Activated T-cell treated with anti-CD3 and anti-CD28 coated beads, Interleukin-2, amount 50 U/mL, for 72 hours (primary cell): ENCODE measurements around the gene AKAP6. TPM values are rescaled to one million over a fixed set of nuclear protein-coding genes. Genes with fewer than 3 reads are reported as not detected.
"Not testable (repeated sequence)": the region's sequence is repeated elsewhere in the genome, so short reads cannot be mapped to it uniquely, and the experiment has no call there.

Experiments
- ATAC-seq, 2 donors: fragments of 150-1000 bp; cut with Tn5 transposase; replicated peaks in 1 of 2; 2 replicates each; pipeline ENCODE4 v1.10.0; 2021; ENCODE audit warnings: moderate library complexity in 2 of 2, mild to moderate bottlenecking in 1 of 2
- DNase-seq, 2 donors: peaks; one replicate each; pipeline ENCODE4 v3.0.0; 2021 to 2022; ENCODE audit warnings: mixed read lengths in 1 of 2
- H3K27ac Mint-ChIP-seq: one replicate; pipeline ENCODE4 v1.8.0; 2022; ENCODE audit warnings: mild to moderate bottlenecking, moderate library complexity, mixed read lengths
- H3K27me3 Mint-ChIP-seq: one replicate; pipeline ENCODE4 v1.8.0; 2022; ENCODE audit warnings: low read depth, mixed read lengths
- H3K36me3 Mint-ChIP-seq, 2 donors: one replicate each; pipeline ENCODE4 v1.8.0; 2022; ENCODE audit warnings: mixed read lengths in 2 of 2, mild to moderate bottlenecking in 1 of 2; ENCODE audit not compliant: insufficient read depth in 2 of 2
- H3K4me1 Mint-ChIP-seq: one replicate; pipeline ENCODE4 v1.8.0; 2022; ENCODE audit warnings: low read depth, mixed read lengths
- H3K4me3 Mint-ChIP-seq, 2 donors: one replicate each; pipeline ENCODE4 v1.8.0; 2022; ENCODE audit warnings: mild to moderate bottlenecking in 2 of 2, mixed read lengths in 2 of 2, moderate library complexity in 2 of 2
- H3K9me3 Mint-ChIP-seq, 2 donors: one replicate each; pipeline ENCODE4 v1.8.0; 2022; ENCODE audit warnings: mixed read lengths in 2 of 2
- total RNA-seq, 2 donors: library from RNA; stranded (reverse); gene quantifications; one replicate each; pipeline ENCODE4 v1.2.3, GENCODE V29; 2022

The AKAP6 gene
- total RNA-seq, 2 donors from 2014 or later: 3.6 to 3.9 TPM

- Mint-ChIP-seq H3K9me3 (no peaks in the 10 kb centered on the region), H3K4me3 (no peak overlapping the region), H3K36me3 (no peaks in the 10 kb centered on the region), H3K27ac (no peak overlapping the region), H3K27me3 (peaks cover 14% of the 10 kb centered on the region), H3K4me1 (no peaks in the 10 kb centered on the region)
- ATAC-seq: no peak
- DNase-seq: no peak
Measured at GRCh38 chr14:32571995-32572866, 243.1 kb downstream of the AKAP6 start.

GRCh38 chr14:32572867-32573150 lies 243.7 kb downstream of the AKAP6 start:
- no peaks in the 10 kb centered on the region for H3K4me1 Mint-ChIP-seq
- no peaks in the 10 kb centered on the region for H3K36me3 Mint-ChIP-seq
- H3K9me3 Mint-ChIP-seq: no peaks in the 10 kb centered on the region
- no peak for DNase-seq
- no peak overlapping the region for H3K4me3 Mint-ChIP-seq
- no peak for ATAC-seq
- peaks cover 10% of the 10 kb centered on the region for H3K27me3 Mint-ChIP-seq
- H3K27ac Mint-ChIP-seq: no peak overlapping the region

- DNase-seq (no peak), ATAC-seq (no peak)
- peaks cover 8% of the 10 kb centered on the region for H3K27me3 Mint-ChIP-seq
- no peaks in the 10 kb centered on the region for H3K4me1 Mint-ChIP-seq
- H3K27ac Mint-ChIP-seq: no peak overlapping the region
- no peaks in the 10 kb centered on the region for H3K9me3 Mint-ChIP-seq
- H3K4me3 Mint-ChIP-seq: no peak overlapping the region
- H3K36me3 Mint-ChIP-seq: no peaks in the 10 kb centered on the region
Measured at GRCh38 chr14:32574269-32574668, 245.2 kb downstream of the AKAP6 start.

GRCh38 chr14:32576088-32576795 lies 247.1 kb downstream of the AKAP6 start:
- Mint-ChIP-seq H3K27me3 (peaks cover 8% of the 10 kb centered on the region), H3K27ac (no peak overlapping the region), H3K36me3 (no peaks in the 10 kb centered on the region), H3K4me3 (no peak overlapping the region), H3K9me3 (no peaks in the 10 kb centered on the region), H3K4me1 (no peaks in the 10 kb centered on the region)
- ATAC-seq: peak; percentile 49 to 56
- peak; percentile 27 to 29 for DNase-seq

- Mint-ChIP-seq H3K9me3 (no peaks in the 10 kb centered on the region), H3K4me1 (no peaks in the 10 kb centered on the region), H3K36me3 (no peaks in the 10 kb centered on the region), H3K27me3 (peaks cover 8% of the 10 kb centered on the region), H3K27ac (no peak overlapping the region), H3K4me3 (no peak overlapping the region)
- ATAC-seq: no peak
- DNase-seq: no peak
Measured at GRCh38 chr14:32576977-32577376, 247.9 kb downstream of the AKAP6 start.

DNA sequence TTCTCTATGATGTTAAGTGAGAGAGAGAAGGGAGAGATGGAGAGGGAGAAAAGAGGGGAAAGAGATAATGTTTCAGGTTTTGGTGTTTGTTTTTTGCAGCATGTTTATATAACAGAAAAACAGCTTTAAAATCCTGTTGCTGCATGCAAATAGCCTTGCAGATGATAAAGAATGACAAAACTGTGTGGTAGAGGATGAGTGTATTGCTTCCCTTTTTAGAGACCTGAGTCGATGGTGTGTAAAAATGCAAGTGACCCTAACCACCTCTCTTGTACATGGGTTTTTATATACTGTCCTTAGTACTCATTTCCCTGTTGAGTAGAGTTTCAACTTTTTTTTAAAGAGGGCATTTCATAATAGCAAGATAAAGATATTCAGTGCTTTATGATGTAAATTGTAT lies 249.1 kb downstream of the AKAP6 start:
- peak in 1 of 2 donors; percentile 76 for ATAC-seq
- Mint-ChIP-seq H3K4me3 (no peak overlapping the region), H3K36me3 (no peaks in the 10 kb centered on the region), H3K9me3 (no peaks in the 10 kb centered on the region), H3K27ac (no peak overlapping the region), H3K4me1 (no peaks in the 10 kb centered on the region), H3K27me3 (peaks cover 8% of the 10 kb centered on the region)
- DNase-seq: no peak

- H3K27me3 Mint-ChIP-seq: peaks cover 11% of the 10 kb centered on the region
- H3K9me3 Mint-ChIP-seq, H3K4me1 Mint-ChIP-seq, H3K4me3 Mint-ChIP-seq, H3K36me3 Mint-ChIP-seq, ATAC-seq, H3K27ac Mint-ChIP-seq, DNase-seq: not testable (repeated sequence)
Measured at GRCh38 chr14:32583427-32583826, 254.3 kb downstream of the AKAP6 start.

DNA sequence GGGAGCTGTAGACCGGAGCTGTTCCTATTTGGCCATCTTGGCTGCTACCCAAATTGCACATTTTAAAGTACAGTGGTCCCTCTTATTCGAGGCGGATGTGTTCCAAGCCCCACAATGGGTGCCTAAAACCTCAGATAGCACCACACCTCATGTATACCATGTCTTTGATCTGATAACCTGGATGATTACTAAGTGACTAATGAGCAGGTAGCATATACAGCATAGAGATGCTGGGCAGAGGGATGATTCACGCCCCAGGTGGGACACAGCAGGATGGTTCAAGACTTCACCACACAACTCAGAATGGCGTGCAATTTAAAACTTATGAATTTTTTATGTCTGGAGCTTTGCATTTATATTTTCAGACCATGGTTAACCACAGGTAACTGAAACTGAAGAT lies 255.0 kb downstream of the AKAP6 start:
- H3K9me3 Mint-ChIP-seq: peaks cover 0 to 2% of the 10 kb centered on the region in 2 donors

DNA sequence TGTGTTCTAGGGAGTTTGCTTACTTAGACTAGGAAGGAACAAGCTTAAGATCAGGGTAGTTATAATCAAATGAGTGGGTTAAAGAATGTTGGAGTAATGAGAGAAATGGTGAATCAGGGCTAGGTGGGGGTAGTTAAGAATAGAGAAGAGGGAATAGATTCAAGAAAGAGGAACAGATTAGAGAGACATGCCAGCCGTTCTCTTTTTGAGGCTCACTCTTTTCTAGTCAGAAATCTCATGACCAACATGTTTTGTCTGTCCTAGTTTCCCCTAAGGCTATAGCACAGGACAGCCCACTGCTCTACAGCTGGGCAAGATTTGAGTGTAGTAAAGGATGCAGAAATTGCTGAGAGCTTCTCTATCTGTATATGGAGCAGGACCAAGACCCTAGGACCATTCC lies 258.4 kb downstream of the AKAP6 start:
- Mint-ChIP-seq H3K27ac (no peak overlapping the region), H3K27me3 (peaks cover 11% of the 10 kb centered on the region), H3K4me1 (no peaks in the 10 kb centered on the region), H3K4me3 (no peak overlapping the region), H3K36me3 (peaks cover 0 to 2% of the 10 kb centered on the region in 2 donors), H3K9me3 (peaks cover 0 to 2% of the 10 kb centered on the region in 2 donors)
- ATAC-seq (no peak), DNase-seq (no peak)

More for the DNA sequence above, 255.0 kb downstream of the AKAP6 start:
- DNase-seq (no peak), ATAC-seq (no peak)
- Mint-ChIP-seq H3K4me1 (no peaks in the 10 kb centered on the region), H3K27ac (no peak overlapping the region), H3K36me3 (peaks cover 0 to 2% of the 10 kb centered on the region in 2 donors), H3K4me3 (no peak overlapping the region), H3K27me3 (peaks cover 11% of the 10 kb centered on the region)

DNA sequence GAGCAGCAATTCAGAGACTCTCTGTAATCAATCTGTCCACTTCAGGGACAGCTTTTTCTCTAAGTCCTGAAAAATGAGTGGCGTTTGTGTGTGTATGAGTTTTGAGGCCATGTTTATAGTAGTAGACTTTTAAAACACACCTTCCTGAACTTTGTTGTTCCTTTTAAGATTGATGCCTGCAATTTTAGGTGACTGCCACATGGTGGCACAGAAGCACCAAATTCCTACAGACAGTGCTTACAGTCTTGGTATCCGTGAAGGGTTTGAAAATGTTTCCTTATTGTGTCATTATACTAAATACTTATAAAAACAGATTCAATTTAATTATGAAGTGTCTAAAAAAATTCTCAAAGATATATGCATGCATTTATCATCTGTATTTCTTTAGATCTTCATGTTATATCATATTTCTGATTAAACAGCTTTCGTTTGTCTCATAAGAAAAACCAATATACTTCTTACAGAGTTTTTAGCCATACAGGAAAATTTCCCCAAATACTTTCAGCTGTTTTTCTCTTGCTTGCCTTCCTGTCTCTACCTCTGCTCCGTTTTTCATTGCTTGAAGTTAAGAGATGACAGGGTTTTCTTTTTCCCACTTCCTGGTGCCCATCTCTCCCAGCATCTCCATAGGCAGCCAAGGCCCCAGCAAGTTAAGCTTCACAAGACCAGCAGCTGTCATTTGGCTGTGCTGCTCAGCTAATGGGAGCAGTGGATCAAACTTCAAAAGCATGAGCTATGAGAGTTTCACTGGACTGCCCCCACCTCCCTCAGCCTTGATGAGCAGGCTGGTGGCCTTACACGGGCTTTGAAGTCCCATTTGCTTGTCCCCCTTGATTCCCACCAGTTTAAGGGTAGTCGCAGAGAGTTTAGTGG lies 259.6 kb downstream of the AKAP6 start:
- DNase-seq: peak in 1 of 2 donors; percentile 4
- no peak for ATAC-seq
- peaks cover 0 to 2% of the 10 kb centered on the region in 2 donors for H3K9me3 Mint-ChIP-seq
- no peaks in the 10 kb centered on the region for H3K4me1 Mint-ChIP-seq
- H3K27ac Mint-ChIP-seq: no peak overlapping the region
- no peak overlapping the region for H3K4me3 Mint-ChIP-seq
- peaks cover 11% of the 10 kb centered on the region for H3K27me3 Mint-ChIP-seq
- no peaks in the 10 kb centered on the region for H3K36me3 Mint-ChIP-seq

DNA sequence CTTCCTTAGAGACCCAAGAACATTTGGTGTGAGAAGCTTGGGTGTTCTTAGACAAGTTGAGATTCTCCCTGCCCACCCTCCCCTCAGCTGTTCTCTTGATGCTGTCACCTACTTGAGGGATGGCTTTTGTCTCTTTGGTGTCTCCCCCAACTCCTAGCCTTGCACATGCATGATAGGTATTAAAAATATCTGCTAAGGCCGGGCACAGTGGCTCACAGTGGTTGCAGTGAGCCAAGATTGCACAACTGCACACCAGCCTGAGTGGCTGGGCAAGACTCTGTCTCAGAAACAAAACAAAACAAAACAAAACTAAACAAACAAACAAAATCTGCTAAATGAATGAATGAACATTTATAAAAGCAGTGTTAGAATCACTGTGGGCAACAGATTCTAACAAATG lies 261.1 kb downstream of the AKAP6 start:
- peaks cover 0 to 2% of the 10 kb centered on the region in 2 donors for H3K9me3 Mint-ChIP-seq
- H3K36me3 Mint-ChIP-seq: no peaks in the 10 kb centered on the region
- no peak overlapping the region for H3K27ac Mint-ChIP-seq
- no peak for DNase-seq
- no peaks in the 10 kb centered on the region for H3K4me1 Mint-ChIP-seq
- ATAC-seq: no peak
- peaks cover 11% of the 10 kb centered on the region for H3K27me3 Mint-ChIP-seq
- H3K4me3 Mint-ChIP-seq: no peak overlapping the region

GRCh38 chr14:32593290-32593942 lies 264.3 kb downstream of the AKAP6 start:
- Mint-ChIP-seq H3K4me1 (no peaks in the 10 kb centered on the region), H3K27me3 (no peaks in the 10 kb centered on the region), H3K4me3 (no peak overlapping the region), H3K36me3 (no peaks in the 10 kb centered on the region), H3K9me3 (peaks cover 0 to under 1% of the 10 kb centered on the region in 2 donors), H3K27ac (no peak overlapping the region)
- DNase-seq (no peak), ATAC-seq (no peak)
